ENCODE measurements around the gene SNRK.
A peak's percentile ranks its signal among the peaks of the same experiment; 100 is the strongest.
"Not testable (repeated sequence)": the region's sequence is repeated elsewhere in the genome, so short reads cannot be mapped to it uniquely, and the experiment has no call there.

Gene SNRK

DNA sequence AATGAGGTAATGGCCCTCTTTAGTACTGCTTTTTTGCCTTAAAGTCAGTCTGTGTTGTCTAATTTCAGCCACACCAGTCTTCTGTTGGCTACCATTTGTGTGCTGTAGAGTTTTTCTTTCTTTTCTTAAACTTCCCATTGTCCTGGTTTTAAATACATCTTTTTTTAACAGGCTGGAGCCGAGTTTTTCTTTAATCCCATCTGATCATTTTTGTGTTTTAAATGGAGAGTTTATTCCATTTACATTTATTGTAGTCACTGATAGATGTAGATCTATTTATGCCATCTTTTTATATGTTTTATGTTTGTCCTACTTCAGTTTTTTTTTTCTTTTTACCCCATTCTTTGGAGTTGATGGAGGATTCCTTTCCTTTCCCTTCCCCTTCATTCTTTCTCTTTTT lies 49.5 kb downstream of the SNRK start:
- H3K4me3 ChIP-seq (ENCODE audit: low read length) = no peak overlapping the region
- no peak for DNase-seq (ENCODE audit: low read depth, low spot score)

DNA sequence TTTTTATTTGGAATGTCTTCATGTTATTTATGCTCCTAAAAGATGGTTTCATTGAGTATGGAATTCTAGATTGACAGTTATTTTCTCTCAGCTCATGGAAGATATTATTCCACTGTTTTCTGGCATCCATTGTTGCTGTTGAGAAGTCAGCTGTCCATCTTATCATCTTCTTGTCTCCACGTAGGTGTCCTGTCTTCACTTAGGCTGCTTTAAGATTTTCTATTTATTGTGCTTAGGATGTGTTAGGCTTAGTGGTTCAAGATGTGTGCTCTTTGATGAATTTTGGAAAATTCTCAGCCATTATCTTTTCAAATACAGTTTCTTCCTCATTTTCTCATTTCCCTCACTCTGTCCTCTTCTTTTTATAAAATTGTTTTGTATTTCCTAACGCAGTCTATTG lies 52.0 kb downstream of the SNRK start:
- no peak for DNase-seq (ENCODE audit: low read depth, low spot score)
- no peak overlapping the region for H3K4me3 ChIP-seq (ENCODE audit: low read length)

DNA sequence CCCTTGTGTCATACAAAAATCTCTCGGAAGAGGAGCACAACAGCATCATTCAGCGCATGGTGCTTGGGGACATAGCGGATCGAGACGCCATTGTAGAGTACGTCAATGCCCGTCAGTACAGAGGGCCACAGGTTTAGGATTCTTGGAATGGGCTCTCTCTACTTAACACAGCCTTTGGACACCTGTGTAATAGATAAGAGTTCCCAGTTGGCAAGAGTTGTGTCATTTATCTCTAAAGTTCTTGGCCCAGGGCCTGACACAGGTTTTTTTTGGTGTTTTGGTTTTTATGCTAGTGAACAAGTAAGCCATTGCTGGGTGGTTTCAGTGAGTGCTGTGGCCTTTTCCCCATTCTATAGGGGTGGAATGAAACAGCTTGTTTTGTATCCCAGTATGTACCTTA lies 54.1 kb downstream of the SNRK start:
- DNase-seq (ENCODE audit: low read depth, low spot score) = no peak
- no peak overlapping the region for H3K4me3 ChIP-seq (ENCODE audit: low read length)

DNA sequence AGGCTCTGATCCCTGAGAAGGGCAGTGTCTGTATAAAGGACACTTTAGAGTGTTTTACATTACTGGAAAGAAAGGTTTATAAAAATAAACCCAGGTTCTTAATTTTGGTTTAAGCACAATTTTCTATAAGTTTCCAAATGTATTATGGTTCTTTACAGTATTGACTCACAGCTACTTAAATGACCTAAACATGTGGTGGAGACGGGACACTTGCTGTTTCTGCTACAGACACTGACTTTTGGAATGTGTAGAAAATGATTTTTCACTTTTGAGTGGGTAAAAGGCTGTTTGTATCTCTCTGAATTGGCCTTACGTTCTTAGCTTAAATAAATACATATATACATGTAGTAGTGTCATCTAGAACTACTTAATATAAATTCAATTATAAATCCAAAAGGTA lies 55.4 kb downstream of the SNRK start:
- no peak overlapping the region for H3K4me3 ChIP-seq (ENCODE audit: low read length)
- no peak for DNase-seq (ENCODE audit: low read depth, low spot score)

DNA sequence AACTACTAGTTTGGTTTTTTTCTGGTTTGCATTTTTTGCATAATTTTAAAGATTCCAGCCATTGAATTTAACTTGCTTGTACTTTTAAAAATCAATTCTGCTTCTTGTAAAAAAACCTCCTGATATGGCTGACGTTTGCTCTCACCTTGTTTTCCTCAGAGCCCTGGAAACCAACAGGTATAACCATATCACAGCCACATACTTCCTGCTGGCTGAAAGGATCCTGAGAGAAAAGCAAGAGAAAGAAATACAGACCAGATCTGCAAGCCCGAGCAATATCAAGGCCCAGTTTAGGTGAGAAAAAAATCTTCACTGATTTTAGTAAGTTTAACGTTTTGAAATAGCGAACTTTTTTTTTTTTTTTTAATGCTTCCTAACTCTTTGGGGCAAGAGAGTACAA lies 56.8 kb downstream of the SNRK start:
- no peak overlapping the region for H3K4me3 ChIP-seq (ENCODE audit: low read length)
- no peak for DNase-seq (ENCODE audit: low read depth, low spot score)

DNA sequence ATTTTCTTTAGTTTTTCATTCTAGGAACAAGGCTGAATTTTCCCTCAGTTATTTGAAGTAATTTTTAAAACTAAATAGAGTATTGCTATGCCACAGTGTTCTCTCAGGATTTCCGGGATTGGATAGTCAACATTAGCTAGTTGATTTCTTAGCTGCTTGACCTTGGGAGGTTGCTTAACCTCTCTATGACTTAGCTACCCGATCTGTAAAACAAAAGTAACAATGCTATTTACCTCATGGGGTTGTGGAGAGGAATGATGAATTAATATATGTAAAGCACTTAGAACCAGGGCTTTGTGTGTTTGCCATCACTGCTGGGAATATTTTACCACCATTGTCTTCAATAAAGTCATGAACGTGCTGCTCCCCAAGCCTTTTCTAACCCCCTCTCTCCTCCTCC lies 57.5 kb downstream of the SNRK start:
- H3K4me3 ChIP-seq (ENCODE audit: low read length) = no peak overlapping the region

DNA sequence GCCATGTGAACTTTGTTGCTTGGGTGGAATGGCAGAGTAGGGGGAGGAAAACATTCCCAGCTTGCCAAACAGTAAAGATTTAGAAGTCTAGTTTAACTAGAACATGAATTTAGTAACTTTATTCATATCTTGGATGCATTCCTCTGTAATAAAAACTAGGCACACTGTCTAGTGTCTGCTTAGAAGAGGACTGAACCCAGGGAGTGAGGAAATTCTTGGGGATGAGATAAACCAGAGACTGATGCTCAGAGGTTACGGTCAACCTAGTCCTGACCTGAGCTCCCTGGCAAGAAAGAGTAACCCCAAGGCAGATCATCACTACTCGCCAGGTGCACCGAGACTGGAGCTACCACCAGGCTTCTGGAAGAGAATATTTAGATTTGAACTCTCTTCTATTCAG lies 58.2 kb downstream of the SNRK start:
- no peak for DNase-seq (ENCODE audit: low read depth, low spot score)
- H3K4me3 ChIP-seq (ENCODE audit: low read length) = no peak overlapping the region

More for the DNA sequence above, 57.5 kb downstream of the SNRK start:
- DNase-seq (ENCODE audit: low read depth, low spot score) = no peak

DNA sequence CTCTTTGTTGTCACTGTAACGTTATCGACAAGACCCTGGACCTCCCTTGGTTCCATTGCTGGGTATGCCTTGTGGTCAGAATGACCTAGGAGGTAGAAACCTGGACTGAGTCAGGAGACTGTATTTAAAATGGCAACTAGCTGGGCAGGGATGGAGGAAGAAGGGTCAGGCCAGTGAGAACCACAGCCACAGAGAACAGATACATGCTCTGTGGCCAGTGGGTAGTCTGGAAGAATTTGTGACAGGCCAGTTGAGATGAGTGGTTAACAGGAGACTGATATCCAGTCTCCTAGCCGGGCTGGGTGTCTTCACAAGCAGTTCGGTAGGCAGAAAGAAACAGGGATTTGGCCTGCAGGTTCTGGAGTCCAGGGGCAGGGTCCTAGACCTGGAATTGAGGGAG lies 58.9 kb downstream of the SNRK start:
- DNase-seq (ENCODE audit: low read depth, low spot score) = no peak
- H3K4me3 ChIP-seq (ENCODE audit: low read length) = no peak overlapping the region

DNA sequence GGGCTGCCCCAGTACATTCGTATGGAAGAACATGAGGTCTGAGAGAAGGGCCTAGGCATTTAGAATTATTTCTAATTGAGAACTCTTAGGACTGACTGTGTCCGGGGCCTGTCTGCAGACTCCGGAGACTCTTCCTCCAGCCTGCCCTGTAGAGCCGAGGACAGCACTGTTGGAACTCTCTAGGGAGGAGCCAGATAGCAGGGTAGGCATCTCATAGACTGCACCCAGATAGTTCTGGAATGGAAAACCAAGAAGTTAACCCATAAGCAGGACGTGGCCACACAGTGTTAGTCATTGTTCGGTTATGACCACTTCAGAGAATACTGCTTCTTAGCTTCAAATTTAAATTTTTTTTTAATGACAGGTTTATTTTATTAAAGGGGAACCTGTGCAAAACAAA lies 59.5 kb downstream of the SNRK start:
- H3K4me3 ChIP-seq (ENCODE audit: low read length) = no peak overlapping the region
- DNase-seq (ENCODE audit: low read depth, low spot score) = no peak

DNA sequence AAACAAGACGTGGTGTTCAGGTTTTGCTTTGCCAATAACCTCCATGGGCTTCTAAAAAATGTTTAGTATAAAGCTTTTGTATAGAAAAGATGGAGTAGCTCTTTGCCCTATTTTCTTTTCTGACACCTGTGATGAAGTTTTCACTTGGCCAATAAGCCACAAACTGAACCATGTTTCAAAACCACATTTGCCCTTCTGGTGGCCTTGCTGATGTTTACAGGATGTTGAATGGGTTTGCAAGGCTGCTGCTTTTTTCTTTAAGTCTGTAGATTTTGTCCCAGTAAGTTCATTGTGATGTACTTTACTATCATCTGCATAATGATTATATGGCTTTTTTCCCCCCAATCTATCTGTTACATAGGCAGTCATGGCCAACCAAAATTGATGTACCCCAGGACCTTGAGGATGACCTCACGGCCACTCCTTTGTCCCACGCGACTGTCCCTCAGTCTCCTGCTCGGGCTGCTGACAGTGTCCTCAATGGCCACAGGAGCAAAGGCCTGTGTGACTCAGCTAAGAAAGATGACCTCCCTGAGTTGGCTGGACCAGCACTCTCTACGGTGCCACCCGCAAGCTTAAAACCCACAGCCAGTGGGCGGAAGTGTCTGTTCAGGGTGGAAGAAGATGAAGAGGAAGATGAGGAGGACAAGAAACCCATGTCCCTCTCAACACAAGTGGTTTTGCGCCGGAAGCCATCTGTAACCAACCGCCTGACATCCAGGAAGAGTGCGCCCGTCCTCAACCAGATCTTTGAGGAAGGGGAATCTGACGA lies 60.8 kb downstream of the SNRK start:
- peak; percentile 88 for DNase-seq (ENCODE audit: low read depth, low spot score)
- no peak overlapping the region for H3K4me3 ChIP-seq (ENCODE audit: low read length)

DNA sequence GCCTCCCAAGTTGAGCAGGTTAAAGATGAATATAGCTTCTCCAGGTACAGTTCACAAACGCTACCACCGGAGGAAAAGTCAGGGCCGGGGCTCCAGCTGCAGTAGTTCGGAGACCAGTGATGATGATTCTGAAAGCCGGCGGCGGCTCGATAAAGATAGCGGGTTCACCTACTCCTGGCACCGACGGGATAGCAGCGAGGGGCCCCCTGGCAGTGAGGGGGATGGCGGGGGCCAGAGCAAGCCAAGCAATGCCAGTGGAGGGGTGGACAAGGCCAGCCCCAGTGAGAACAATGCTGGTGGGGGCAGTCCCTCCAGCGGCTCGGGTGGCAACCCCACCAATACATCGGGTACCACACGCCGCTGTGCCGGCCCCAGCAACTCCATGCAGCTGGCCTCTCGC lies 61.4 kb downstream of the SNRK start:
- no peak for DNase-seq (ENCODE audit: low read depth, low spot score)
- H3K4me3 ChIP-seq (ENCODE audit: low read length) = no peak overlapping the region

DNA sequence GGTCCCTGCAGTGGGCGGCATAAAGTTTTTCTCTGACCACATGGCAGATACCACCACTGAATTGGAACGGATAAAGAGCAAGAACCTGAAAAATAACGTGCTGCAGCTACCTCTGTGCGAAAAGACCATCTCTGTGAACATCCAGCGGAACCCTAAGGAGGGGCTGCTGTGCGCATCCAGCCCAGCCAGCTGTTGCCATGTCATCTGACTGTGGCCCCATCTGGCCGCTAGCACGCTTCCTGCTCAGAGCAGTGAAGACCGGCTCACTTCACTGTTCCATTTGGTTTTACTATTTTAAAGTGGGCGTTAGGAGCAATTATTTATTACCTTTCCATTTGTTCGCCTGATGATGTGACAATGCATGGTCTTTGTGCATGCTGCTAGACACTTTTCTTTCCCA lies 62.0 kb downstream of the SNRK start:
- H3K4me3 ChIP-seq (ENCODE audit: low read length) = no peak overlapping the region
- no peak for DNase-seq (ENCODE audit: low read depth, low spot score)

DNA sequence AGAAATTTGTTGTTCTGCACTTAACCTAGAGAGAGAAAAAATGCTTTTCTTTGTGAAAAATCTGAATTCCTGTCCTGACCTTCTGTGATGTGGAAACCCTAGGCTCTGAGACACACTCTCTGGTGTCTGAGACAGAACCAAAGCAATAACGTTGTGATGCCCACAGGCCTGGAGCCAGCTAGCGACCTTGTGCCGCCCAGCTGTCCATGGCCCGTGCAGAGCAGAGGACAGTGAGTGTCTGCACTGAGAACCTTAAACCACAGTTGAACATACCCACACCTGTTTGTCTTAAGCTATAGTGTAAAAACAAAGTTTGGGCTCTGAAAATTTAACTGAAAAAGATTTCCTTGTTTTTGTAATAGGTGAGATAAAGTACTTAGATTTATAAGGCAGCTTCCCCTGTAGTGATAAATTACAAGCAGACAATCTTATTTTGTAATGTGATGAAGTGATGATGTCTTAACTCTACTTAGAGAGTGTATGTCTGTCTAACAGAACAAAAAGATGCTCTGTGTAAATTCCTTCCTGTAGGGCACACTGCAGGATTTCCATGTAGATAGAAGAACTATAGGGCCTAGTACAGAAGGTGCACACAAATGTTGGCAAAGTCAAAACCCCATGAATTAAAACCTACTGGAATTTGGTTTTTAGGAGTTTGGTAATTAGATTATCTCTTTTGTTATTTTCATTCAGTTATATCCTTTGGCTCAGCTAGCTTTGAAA lies 62.7 kb downstream of the SNRK start:
- no peak overlapping the region for H3K4me3 ChIP-seq (ENCODE audit: low read length)
- no peak for DNase-seq (ENCODE audit: low read depth, low spot score)

DNA sequence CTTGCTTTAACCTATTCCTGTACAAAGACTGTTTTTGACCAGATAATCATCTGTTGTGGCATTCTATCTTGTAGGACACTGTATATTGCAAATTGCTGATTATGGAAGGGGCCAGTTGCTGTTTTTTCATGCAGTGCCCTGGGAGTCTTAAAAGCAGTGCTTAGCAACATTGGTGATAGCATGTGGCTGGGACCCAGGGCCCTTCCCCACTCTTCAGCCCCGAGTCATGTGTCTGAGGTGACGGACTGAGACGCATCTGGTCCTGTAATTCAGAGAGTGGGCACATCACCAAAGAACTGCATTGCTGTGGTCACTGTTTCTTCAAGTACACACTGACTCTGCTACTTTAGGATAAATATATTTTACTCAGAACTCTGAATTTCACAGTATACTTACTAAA lies 63.4 kb downstream of the SNRK start:
- H3K4me3 ChIP-seq (ENCODE audit: low read length) = no peak overlapping the region
- DNase-seq (ENCODE audit: low read depth, low spot score) = no peak

DNA sequence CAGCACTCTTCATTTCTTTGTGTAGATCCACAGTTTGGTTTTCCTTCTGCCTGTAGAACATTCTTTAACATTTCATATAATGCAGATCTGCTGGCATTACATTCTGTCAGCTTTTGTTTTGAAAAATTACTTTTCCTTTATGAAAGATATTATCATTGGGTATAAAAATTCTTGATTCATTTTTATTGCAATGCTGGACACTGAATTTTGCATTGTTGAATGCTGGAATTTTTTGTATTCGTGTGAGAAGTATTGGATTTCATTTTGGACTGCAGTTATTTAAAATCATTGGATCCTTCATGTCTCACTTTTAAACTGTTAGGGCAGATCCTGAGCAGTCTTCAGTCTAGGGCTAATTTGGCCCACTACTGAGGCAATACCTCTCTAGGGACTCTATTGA lies 67.1 kb downstream of the SNRK start:
- no peak for DNase-seq (ENCODE audit: low read depth, low spot score)

DNA sequence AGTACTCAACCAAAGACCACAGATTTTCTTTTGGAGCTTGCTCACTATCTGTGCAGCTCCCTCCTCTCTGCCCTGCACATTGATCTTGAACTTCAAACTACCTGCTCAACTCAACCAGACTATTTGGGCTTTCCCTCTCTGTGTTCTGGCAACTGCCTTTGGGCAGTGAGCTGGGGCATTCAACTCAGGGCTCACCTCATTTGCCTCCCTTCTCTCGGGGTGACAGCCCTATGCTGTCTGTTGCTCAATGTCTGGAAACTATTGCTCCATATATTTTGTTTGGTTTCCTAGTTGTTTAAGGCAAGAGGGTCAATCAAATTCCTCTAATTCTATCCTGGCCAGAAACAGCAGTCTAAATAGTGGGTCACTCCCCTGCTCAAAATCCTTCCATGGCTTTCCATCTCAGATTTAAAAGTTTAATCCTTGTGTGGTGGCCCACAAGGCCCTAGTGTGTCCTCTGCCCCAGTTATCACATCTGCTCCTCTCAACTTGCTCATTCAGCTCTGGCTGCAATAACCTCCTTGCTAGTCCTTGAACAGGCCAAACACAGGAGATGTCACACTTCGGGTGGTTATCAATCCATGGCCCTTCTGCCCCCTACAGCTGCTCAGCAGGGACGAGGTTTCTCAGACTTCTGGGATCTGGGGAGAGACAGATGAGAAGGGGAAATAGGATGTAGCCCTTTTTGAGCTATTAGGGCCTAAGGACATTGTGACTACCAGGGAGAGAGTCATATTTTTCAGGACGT lies 67.8 kb downstream of the SNRK start:
- H3K4me3 ChIP-seq (ENCODE audit: low read length) = no peak overlapping the region
- DNase-seq (ENCODE audit: low read depth, low spot score) = no peak

More for the DNA sequence above, 67.1 kb downstream of the SNRK start:
- H3K4me3 ChIP-seq (ENCODE audit: low read length) = no peak overlapping the region

DNA sequence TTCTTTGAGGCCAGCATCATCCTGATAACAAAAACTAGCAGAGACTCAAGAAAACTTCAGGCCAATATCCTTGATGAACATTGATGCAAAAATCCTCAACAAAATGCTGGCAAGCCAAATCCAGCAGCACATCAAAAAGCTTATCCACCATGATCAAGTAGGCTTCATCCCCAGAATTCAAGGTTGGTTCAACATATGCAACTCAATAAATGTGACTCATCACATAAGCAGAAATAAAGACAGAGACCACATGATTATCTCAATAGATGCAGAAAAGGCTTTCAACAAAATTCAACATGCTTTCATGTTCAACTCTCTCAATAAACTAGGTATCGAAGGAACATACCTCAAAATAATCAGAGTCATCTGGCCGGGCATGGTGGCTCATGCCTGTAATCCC lies 69.7 kb downstream of the SNRK start:
- H3K4me3 ChIP-seq (ENCODE audit: low read length); DNase-seq (ENCODE audit: low read depth, low spot score): not testable (repeated sequence)

DNA sequence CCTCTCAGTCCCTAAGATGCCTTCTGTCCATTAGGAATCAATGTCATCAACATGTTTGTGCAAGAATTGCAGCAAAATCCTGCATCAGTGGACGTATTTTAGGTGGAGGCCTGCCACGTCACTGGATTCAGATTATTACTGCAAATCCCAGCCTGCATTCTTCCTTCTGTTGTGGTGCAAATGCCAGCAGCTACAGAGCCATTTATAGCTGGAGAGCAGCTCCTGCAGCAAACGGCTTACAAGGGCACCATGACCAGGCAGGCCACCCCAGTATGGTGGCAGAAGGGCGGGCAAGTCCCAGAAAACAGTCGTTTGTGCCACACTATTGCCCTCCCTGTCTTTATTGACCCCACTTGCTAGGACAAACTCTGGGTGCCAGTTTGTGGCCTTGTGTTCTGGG lies 74.7 kb downstream of the SNRK start:
- no peak overlapping the region for H3K4me3 ChIP-seq (ENCODE audit: low read length)
- no peak for DNase-seq (ENCODE audit: low read depth, low spot score)

DNA sequence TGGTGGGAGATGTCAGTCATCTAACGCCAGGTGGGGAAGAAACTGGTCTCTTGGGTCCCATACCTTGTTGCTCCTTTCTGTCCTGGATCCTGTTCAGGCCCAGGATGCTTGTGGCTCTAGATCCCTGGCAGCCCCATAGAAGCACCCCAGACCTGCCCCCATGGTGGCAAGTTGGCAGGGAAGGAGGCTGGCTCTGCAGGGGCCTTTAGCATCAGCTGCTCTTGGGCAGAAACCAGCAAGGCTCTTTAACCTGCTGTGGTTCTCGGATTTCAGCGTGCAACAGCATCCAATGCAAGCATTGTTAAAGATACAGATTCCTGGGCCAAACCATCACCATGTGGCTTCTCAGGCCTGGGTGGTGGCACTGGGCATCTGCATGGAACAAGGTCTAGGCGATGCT lies 75.8 kb downstream of the SNRK start:
- no peak overlapping the region for H3K4me3 ChIP-seq (ENCODE audit: low read length)
- DNase-seq (ENCODE audit: low read depth, low spot score) = no peak

DNA sequence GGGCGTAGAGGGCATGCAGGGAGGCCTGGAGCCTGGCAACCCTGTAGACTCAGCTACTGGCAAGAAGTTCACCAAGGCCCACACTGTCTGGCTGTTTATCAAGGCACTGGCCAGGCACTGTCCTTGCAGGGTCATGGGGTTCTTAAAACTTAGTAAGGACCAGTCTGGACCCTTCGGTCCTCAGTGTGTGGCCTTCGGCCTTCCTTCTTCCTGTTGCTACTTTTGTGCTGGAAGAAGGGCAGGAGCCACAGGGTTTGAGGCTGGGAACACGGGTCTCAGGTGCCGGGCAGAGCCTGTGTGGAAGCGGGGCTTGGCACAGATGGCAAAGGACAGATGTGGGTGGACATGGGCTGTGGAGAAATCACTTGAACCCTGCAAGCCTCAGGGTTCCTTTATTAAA lies 76.6 kb downstream of the SNRK start:
- no peak for DNase-seq (ENCODE audit: low read depth, low spot score)
- no peak overlapping the region for H3K4me3 ChIP-seq (ENCODE audit: low read length)
